ENCODE data around the gene DIPK1B.

The DIPK1B gene

DNA sequence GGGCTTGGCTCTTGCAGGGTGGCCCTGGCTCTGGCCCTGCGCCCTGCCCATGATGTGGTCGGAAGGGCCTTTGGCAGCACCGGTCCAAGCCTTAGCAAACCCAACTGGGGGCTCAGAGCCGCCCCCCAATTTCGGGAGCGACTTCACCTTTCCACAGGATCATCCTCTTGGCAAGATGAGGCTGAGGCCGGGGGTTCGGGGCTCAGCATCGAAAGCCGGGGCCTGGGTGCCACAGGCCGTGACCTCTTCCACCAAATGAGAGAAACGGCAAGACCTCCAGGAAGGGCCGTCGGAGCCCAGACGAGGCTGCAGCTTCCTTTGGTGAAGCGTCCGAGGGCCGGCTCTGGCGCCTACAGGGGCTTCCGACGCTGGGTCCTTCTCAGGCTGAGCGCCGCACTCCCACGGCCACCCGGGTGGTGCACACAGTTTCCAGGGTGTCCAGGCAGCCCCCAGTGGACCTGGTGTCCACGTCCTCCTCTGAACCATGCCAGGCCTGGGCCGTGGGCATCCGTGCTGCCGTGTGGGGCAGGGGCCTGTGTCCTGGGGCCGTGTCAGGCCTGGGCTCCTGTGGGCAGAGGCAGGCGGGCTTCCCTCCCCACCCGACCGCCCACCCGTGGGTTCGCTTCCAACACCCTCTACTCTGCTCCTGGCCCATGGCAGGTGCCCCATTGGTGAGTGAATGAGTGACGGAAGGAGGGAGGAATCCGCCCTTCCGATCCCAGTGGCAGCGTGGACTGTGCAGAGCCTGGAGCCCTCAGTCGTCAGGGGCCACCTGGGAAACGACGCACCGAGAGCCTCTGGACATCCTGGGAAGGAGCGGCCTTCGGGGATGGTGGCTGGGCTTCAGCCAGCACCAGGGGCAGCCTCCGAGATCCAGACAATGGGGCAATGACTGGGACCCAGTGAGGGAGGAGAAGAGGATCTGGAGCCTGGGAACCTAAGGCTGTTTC lies 19.9 kb upstream of the DIPK1B start:
- H3K4me3 ChIP-seq (ENCODE audit: low read depth, low read length): no peak overlapping the region
- TF ChIP-seq, protein P1, sequence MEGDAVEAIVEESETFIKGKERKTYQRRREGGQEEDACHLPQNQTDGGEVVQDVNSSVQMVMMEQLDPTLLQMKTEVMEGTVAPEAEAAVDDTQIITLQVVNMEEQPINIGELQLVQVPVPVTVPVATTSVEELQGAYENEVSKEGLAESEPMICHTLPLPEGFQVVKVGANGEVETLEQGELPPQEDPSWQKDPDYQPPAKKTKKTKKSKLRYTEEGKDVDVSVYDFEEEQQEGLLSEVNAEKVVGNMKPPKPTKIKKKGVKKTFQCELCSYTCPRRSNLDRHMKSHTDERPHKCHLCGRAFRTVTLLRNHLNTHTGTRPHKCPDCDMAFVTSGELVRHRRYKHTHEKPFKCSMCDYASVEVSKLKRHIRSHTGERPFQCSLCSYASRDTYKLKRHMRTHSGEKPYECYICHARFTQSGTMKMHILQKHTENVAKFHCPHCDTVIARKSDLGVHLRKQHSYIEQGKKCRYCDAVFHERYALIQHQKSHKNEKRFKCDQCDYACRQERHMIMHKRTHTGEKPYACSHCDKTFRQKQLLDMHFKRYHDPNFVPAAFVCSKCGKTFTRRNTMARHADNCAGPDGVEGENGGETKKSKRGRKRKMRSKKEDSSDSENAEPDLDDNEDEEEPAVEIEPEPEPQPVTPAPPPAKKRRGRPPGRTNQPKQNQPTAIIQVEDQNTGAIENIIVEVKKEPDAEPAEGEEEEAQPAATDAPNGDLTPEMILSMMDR (IDR thresholded peaks at IDR 0.05; ENCODE audit: low read depth, low read length, missing control alignments): no peak
- DNase-seq (ENCODE audit: low read depth): no peak

DNA sequence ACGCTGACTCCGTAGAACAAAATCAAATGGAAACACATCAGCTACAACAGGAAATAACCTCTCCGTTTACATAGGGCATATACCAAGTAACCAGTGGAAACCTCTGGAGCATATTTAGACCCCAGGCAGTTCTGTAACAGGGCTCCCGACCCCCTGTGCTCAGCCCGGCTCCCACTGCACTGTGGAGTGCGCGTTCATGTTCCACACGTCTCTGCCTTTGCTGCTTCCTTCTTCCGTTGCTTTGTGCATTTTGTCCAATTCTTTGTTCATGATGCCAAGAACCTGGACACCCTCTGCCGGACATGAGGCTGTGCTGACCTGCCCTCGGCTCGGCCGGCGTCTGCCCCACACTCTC lies 19.3 kb upstream of the DIPK1B start:
- TF ChIP-seq, protein P1 (IDR thresholded peaks at IDR 0.05; ENCODE audit: low read depth, low read length, missing control alignments): no peak
- H3K4me3 ChIP-seq (ENCODE audit: low read depth, low read length): no peak overlapping the region
- DNase-seq (ENCODE audit: low read depth): no peak

DNA sequence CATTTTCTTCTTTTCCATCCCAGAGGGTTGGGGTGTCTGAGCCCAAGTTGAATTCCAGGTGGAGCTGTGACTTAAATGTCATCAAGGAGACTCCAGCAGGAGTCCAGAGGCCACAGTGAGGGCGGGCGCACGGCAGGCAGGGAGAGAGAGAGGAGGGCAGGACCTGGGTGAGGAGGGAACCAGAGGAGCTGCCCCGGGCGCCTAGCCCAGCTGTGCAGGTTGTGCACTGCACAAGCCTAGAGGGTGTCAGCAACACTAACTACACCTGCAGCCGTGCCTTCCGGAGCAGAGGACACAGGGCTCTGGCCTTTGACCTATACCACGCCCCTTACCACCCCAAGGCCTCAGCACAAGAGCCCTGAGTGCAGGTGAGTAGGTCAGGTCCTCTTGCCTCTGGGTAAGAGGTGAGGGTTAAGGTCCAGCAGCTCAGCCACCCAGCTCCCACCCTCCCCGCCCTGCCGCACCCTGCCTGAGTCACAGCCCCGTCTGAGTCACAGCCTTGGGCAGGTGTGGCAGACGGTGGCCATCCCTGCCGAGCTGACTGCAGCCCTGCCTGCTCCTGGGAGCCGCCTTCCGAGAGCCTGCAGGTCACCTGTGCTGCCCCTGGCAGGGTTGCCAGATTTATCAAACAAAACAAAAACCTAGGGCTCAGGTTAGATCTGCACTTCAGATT lies 18.7 kb upstream of the DIPK1B start:
- H3K4me3 ChIP-seq (ENCODE audit: low read depth, low read length): no peak overlapping the region
- DNase-seq (ENCODE audit: low read depth): no peak
- TF ChIP-seq, protein P1 (IDR thresholded peaks at IDR 0.05; ENCODE audit: low read depth, low read length, missing control alignments): no peak

DNA sequence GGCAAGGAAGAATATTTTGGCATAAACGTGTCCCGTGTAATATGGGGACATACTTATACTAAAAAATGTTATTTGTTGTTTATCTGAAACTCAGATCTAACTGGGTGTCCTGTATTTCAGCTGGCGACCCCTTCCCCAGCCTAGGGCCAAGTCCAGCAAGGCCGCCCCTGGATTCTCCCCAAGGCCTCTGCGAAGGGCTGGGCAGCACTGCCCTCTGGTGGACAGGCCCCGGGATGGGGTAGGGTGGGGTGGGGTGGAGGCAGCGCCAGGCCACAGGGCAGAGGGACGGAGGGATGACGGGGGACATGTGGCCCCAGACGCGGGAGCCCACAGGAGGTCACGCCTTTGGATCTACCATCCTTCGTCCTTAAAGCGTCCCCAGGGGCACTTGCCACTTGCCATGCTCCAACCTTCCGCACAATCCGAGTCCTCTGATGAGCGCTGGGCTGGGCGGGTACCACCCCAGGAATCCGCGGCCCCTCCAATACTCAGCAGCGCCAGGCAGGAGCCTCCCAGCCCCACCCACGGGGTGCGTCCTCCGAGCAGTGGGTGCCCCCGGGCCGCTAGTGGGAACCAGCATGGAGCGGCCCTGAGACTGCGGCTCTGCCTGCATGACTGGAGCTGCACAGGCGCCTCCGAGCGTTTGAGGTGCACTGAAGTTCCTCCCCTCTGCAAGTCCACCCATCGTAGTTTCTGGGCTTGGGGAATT lies 18.1 kb upstream of the DIPK1B start:
- H3K4me3 ChIP-seq (ENCODE audit: low read depth, low read length): no peak overlapping the region
- no peak for DNase-seq (ENCODE audit: low read depth)
- TF ChIP-seq, protein P1 (IDR thresholded peaks at IDR 0.05; ENCODE audit: low read depth, low read length, missing control alignments): peak; percentile 54

DNA sequence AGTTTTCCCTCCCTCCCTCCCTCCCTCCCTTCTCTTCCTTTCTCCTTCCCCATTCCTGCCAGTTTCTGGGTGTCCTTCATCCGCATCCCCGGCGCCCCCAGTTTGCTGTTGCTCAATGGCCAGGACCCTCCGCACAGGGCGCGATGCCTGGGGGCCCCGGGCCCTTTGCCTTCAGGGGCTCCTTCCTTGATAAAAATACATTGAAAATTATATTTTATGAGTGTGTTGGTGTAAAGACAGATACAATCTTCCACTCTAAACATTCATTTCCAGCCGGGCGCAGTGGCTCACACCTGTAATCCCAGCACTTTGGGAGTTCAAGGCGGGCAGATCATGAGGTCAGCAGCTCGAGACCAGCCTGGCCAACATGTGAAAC lies 17.5 kb upstream of the DIPK1B start:
- TF ChIP-seq, protein P1 (IDR thresholded peaks at IDR 0.05; ENCODE audit: low read depth, low read length, missing control alignments): no peak
- no peak overlapping the region for H3K4me3 ChIP-seq (ENCODE audit: low read depth, low read length)
- DNase-seq (ENCODE audit: low read depth): no peak

DNA sequence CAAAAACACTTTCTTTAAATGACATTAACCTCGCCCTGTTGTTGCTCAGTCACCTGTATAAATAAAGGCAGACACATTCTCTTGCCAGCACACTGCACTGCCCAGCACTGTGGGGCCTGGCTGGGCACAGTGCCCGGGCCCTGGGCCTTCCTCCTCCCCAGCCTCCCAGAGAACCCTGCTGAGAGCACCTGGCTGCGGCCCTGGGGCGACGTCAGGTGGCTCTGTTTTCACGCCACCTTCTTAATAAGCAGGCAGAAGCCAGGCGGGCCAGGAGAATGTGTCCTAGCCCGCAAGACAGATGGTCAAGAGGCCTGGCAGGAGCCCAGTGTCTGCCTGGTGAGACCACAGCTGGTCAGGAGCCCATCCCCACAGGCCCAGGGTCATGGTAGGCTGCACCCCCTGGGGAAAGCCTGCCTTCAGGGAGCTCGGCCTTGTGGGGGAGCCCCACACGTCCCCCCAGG lies 16.9 kb upstream of the DIPK1B start:
- no peak for DNase-seq (ENCODE audit: low read depth)
- TF ChIP-seq, protein P1 (IDR thresholded peaks at IDR 0.05; ENCODE audit: low read depth, low read length, missing control alignments): no peak
- H3K4me3 ChIP-seq (ENCODE audit: low read depth, low read length): no peak overlapping the region
